Ovary (tissue), 9 donors: ENCODE data around the gene ABCC1. TPM values are rescaled to one million over a fixed set of nuclear protein-coding genes. Genes with fewer than 3 reads are reported as not detected.

Experiments used
- DNase-seq, 5 donors: peaks; one replicate each; pipeline ENCODE4 v3.0.0-alpha.2; 2019 to 2020
- H3K27ac ChIP-seq, 2 donors: fragments of 200-600 bp; one replicate each; pipeline versions ENCODE4 v1.5.1 to v1.8.0; 2019 to 2022
- H3K27me3 ChIP-seq: fragments of 200-600 bp; one replicate; pipeline ENCODE4 v1.8.0; 2022
- H3K36me3 ChIP-seq: fragments of 200-600 bp; sonication (generic); one replicate; pipeline ENCODE4 v1.5.1; 2019
- H3K4me1 ChIP-seq: one replicate; pipeline ENCODE4 v1.8.1; 2013; ENCODE audit warnings: mild to moderate bottlenecking, moderate library complexity; ENCODE audit not compliant: insufficient read depth
- H3K4me3 ChIP-seq: fragments of 200-600 bp; sonication (generic); one replicate; pipeline ENCODE4 v1.5.1; 2017
- H3K9me3 ChIP-seq, 2 donors: fragments of 200-600 bp in 1 of 2; sonication (generic) in 1 of 2; one replicate each; pipeline versions ENCODE4 v1.5.1 to v1.8.1; 2013 to 2019; ENCODE audit warnings: mild to moderate bottlenecking in 1 of 2, moderate library complexity in 1 of 2
- CTCF ChIP-seq, 3 donors: fragments of 450-650 bp in 2 of 3; fragments of 200-600 bp in 1 of 3; IDR thresholded peaks; one replicate each; pipeline versions ENCODE4 v1.5.1 to v1.8.0; 2016 to 2022; ENCODE audit warnings: antibody characterized with exemption in 3 of 3, mild to moderate bottlenecking in 1 of 3
- EP300 ChIP-seq: sonication (generic); formaldehyde crosslinking; IDR thresholded peaks from one replicate; pipeline ENCODE4 v1.6.1; 2017; ENCODE audit warnings: antibody characterized with exemption
- POLR2A ChIP-seq: fragments of 450-650 bp; IDR thresholded peaks from one replicate; pipeline ENCODE4 v1.6.1; 2017; ENCODE audit warnings: antibody characterized with exemption, mild to moderate bottlenecking, moderate library complexity
- WGBS, 3 donors: extraction: QIAGEN DNeasy Blood & Tissue Kit in 1 of 3; methylation state at CpG; one replicate each; pipeline versions ENCODE4 v1.1.5 to v1.1.7; 2013 to 2017; 5-methylcytosine and 5-hydroxymethylcytosine counted together
- intact Hi-C, 4 donors: fragments of 100-400 bp; cut with DNase I; formaldehyde crosslinking; loops; one replicate each; pipeline versions ENCODE4 v1.11.0 to v1.15.1; 2022 to 2023
- polyA plus RNA-seq, 2 donors: library from polyadenylated mRNA; stranded (reverse); fragments of 200-250 nt in 1 of 2; fragments of 350-450 nt in 1 of 2; fragmentation: Illumina TruSeq in 1 of 2; extraction: RNeasy Lipid Tissue Mini Kit (QIAGEN cat#74804) in 1 of 2; gene quantifications; one replicate each; pipeline ENCODE4 v1.2.3, GENCODE V29; 2013 to 2014
- total RNA-seq, 7 donors: library from RNA; depleted of rRNA in 2 of 7; stranded (reverse); fragments of >200 nt in 2 of 7; fragmentation: NEBNext Ultra II Directional in 3 of 7; extraction: Animal tissue kit (Norgen Biotek cat#: 25700) in 3 of 7; gene quantifications; one replicate each; pipeline versions ENCODE4 v1.1.0 to v1.2.4, GENCODE V29; 2016 to 2023
- donor health status: DM: no; HTN: no; CAD: no; lungs with moderate emphysema.
- donor health status: DM: no; HTN: no; CAD: no.
- donor health status: Bipolar disorder and iron deficiency.
- donor health status: DM: yes; HTN: yes; CAD: no.
- donor health status: DM: no; HTN: no; CAD: no.
- donor health status: DM: yes; HTN: yes; CAD: no.

The ABCC1 gene
- total and polyA plus RNA-seq, 9 donors: 10.0 to 31.1 (median 20.9) TPM

GRCh38 chr16:16003719-16004313 lies 54.4 kb downstream of the ABCC1 start:
- Histone ChIP-seq H3K4me1 (no peaks in the 10 kb centered on the region), H3K4me3 (no peak overlapping the region), H3K27ac (no peak overlapping the region), H3K27me3 (no peaks in the 10 kb centered on the region), H3K9me3 (no peaks in the 10 kb centered on the region), H3K36me3 (no peaks in the 10 kb centered on the region)
- no peak for DNase-seq
- TF ChIP-seq CTCF (IDR thresholded peaks at IDR 0.05) (no peak), POLR2A (no peak), EP300 (no peak)
- 2 to 95% (median 42%) methylated on average over 1 of the region's 1 CpG for WGBS, 3 donors
- intact Hi-C loops: no loop called here

- Histone ChIP-seq H3K4me3 (no peak overlapping the region), H3K27ac (no peak overlapping the region), H3K27me3 (no peaks in the 10 kb centered on the region), H3K4me1 (no peaks in the 10 kb centered on the region), H3K9me3 (no peaks in the 10 kb centered on the region), H3K36me3 (no peaks in the 10 kb centered on the region)
- no peak for TF ChIP-seq CTCF (IDR thresholded peaks at IDR 0.05)
- no peak for TF ChIP-seq POLR2A
- TF ChIP-seq EP300: no peak
- no peak for DNase-seq
- WGBS, 3 donors: 58 to 61% (median 61%) methylated on average over 5 of the region's 5 CpGs
- intact Hi-C loops: no loop called here
Observed at GRCh38 chr16:16004314-16004749, 54.9 kb downstream of the ABCC1 start.

- H3K27ac ChIP-seq: no peak overlapping the region
- no peak overlapping the region for H3K4me3 ChIP-seq
- 82 to 87% (median 86%) methylated on average over 8 of the region's 8 CpGs for WGBS, 3 donors
- TF ChIP-seq CTCF (IDR thresholded peaks at IDR 0.05): no peak
- no peak for TF ChIP-seq POLR2A
- no peak for TF ChIP-seq EP300
- H3K4me1 ChIP-seq: no peaks in the 10 kb centered on the region
- no peaks in the 10 kb centered on the region for H3K36me3 ChIP-seq
- intact Hi-C loops: no loop called here
- no peaks in the 10 kb centered on the region for H3K9me3 ChIP-seq
- no peaks in the 10 kb centered on the region for H3K27me3 ChIP-seq
- no peak for DNase-seq
Observed at GRCh38 chr16:16005721-16006120, 56.3 kb downstream of the ABCC1 start.

GRCh38 chr16:16006650-16007049 lies 57.2 kb downstream of the ABCC1 start:
- DNase-seq: no peak
- intact Hi-C loops: no loop called here
- TF ChIP-seq POLR2A (no peak), CTCF (IDR thresholded peaks at IDR 0.05) (no peak), EP300 (no peak)
- 82 to 87% (median 82%) methylated on average over 8 of the region's 8 CpGs for WGBS, 3 donors
- no peaks in the 10 kb centered on the region for H3K36me3 ChIP-seq
- no peak overlapping the region for H3K27ac ChIP-seq
- no peaks in the 10 kb centered on the region for H3K9me3 ChIP-seq
- H3K4me3 ChIP-seq: no peak overlapping the region
- no peaks in the 10 kb centered on the region for H3K4me1 ChIP-seq
- H3K27me3 ChIP-seq: no peaks in the 10 kb centered on the region
